Natural killer cell (primary cell): ENCODE data around the gene SHB. TPM values are rescaled to one million over a fixed set of nuclear protein-coding genes. Genes with fewer than 3 reads are reported as not detected.

Experiments
- ATAC-seq, 3 donors: fragments of 150-1000 bp in 2 of 3; fragments of 200-7000 bp in 1 of 3; cut with Tn5 transposase; 1 replicate in 1 of 3; 2 replicates in 2 of 3; pipeline ENCODE4 v1.10.0; 2021; ENCODE audit warnings: mild to moderate bottlenecking in 2 of 3, moderate library complexity in 2 of 3
- DNase-seq, 2 donors: peaks; one replicate each; pipeline versions ENCODE4 v3.0.0 to v3.0.0-alpha.2; 2013 to 2021; ENCODE audit warnings: mixed read lengths in 1 of 2
- H3K27ac ChIP-seq: one replicate; pipeline ENCODE4 v1.5.1; 2013; ENCODE audit warnings: mild to moderate bottlenecking, low read length
- H3K27me3 ChIP-seq: one replicate; pipeline ENCODE4 v1.6.1; 2013; ENCODE audit warnings: low read length; ENCODE audit not compliant: control insufficient read depth, insufficient read depth
- H3K36me3 ChIP-seq: one replicate; pipeline ENCODE4 v1.6.1; 2013; ENCODE audit warnings: low read length; ENCODE audit not compliant: control insufficient read depth, insufficient read depth
- H3K4me1 ChIP-seq: one replicate; pipeline ENCODE4 v1.6.1; 2013; ENCODE audit warnings: low read length; ENCODE audit not compliant: control insufficient read depth, insufficient read depth
- H3K4me3 ChIP-seq: one replicate; pipeline ENCODE4 v1.5.1; 2013; ENCODE audit warnings: low read length
- H3K9me3 ChIP-seq: one replicate; pipeline ENCODE4 v1.6.1; 2013; ENCODE audit warnings: low read length; ENCODE audit not compliant: control insufficient read depth, insufficient read depth
- H3K27ac Mint-ChIP-seq, 2 donors: one replicate each; pipeline ENCODE4 v1.8.0; 2022; ENCODE audit warnings: mild to moderate bottlenecking in 2 of 2, mixed read lengths in 2 of 2, moderate library complexity in 1 of 2
- H3K27me3 Mint-ChIP-seq, 2 donors: one replicate each; pipeline ENCODE4 v1.8.0; 2022; ENCODE audit warnings: low read depth in 2 of 2, mixed read lengths in 2 of 2
- H3K36me3 Mint-ChIP-seq: one replicate; pipeline ENCODE4 v1.8.0; 2022; ENCODE audit warnings: mixed read lengths
- H3K4me1 Mint-ChIP-seq, 2 donors: one replicate each; pipeline ENCODE4 v1.8.0; 2022; ENCODE audit warnings: mixed read lengths in 2 of 2
- H3K4me3 Mint-ChIP-seq: one replicate; pipeline ENCODE4 v1.8.0; 2022; ENCODE audit warnings: mild to moderate bottlenecking, moderate library complexity, mixed read lengths
- H3K9me3 Mint-ChIP-seq, 2 donors: one replicate each; pipeline ENCODE4 v1.8.0; 2022; ENCODE audit warnings: mixed read lengths in 2 of 2
- CTCF ChIP-seq: fragments of 200-600 bp; IDR thresholded peaks from one replicate; pipeline ENCODE4 v1.8.0; 2022; ENCODE audit warnings: antibody characterized with exemption
- whole genome bisulfite sequencing: methylation state at CpG from one replicate; pipeline ENCODE4 v1.1.7; 2013; ENCODE audit warnings: missing lambda C conversion rate; ENCODE audit not compliant: insufficient coverage; 5-methylcytosine and 5-hydroxymethylcytosine counted together
- intact Hi-C: fragments of 100-400 bp; cut with micrococcal nuclease; formaldehyde crosslinking; loops from one replicate; pipeline ENCODE4 v1.14.2; 2022
- total RNA-seq, 4 donors: library from RNA; stranded (reverse); fragments of 120-200 nt in 1 of 4; gene quantifications; one replicate each; pipeline versions ENCODE4 v1.2.3 to v1.2.4, GENCODE V29; 2013 to 2022

Gene SHB
- total RNA-seq, 3 donors from 2014 or later (not counting 1 experiment from before 2014, with no cell fraction given): 2.7 to 7.1 (median 2.9) TPM

- peaks cover 4% of the 10 kb centered on the region for H3K36me3 ChIP-seq
- H3K27ac ChIP-seq: no peak overlapping the region
- no peaks in the 10 kb centered on the region for H3K9me3 ChIP-seq
- intact Hi-C loops: no loop called here
- TF ChIP-seq CTCF: no peak
- H3K27me3 ChIP-seq: no peaks in the 10 kb centered on the region
- DNase-seq: no peak
- Mint-ChIP-seq H3K36me3 (no peaks in the 10 kb centered on the region), H3K4me3 (no peak overlapping the region), H3K27me3 (no peaks in the 10 kb centered on the region), H3K4me1 (no peaks in the 10 kb centered on the region), H3K27ac (no peak overlapping the region), H3K9me3 (no peaks in the 10 kb centered on the region)
- H3K4me1 ChIP-seq: no peaks in the 10 kb centered on the region
- ATAC-seq: no peak
- WGBS: 89% methylated on average over 2 of the region's 2 CpGs
- no peak overlapping the region for H3K4me3 ChIP-seq
These were observed 195.1 kb downstream of the SHB start for GRCh38 chr9:37873955-37874354.

GRCh38 chr9:37870799-37871176, 198.2 kb downstream of the SHB start:
- no peaks in the 10 kb centered on the region for H3K27me3 ChIP-seq
- Mint-ChIP-seq H3K36me3 (no peaks in the 10 kb centered on the region), H3K9me3 (no peaks in the 10 kb centered on the region), H3K27ac (no peak overlapping the region), H3K4me1 (no peaks in the 10 kb centered on the region), H3K4me3 (no peak overlapping the region), H3K27me3 (no peaks in the 10 kb centered on the region)
- H3K4me1 ChIP-seq: no peaks in the 10 kb centered on the region
- H3K27ac ChIP-seq: no peak overlapping the region
- ATAC-seq (no peak), DNase-seq (no peak)
- H3K4me3 ChIP-seq: no peak overlapping the region
- H3K9me3 ChIP-seq: no peaks in the 10 kb centered on the region
- peaks cover 3% of the 10 kb centered on the region for H3K36me3 ChIP-seq
- no peak for TF ChIP-seq CTCF
- intact Hi-C loops: no loop called here
- WGBS: 89% methylated on average over 4 of the region's 5 CpGs

GRCh38 chr9:37870081-37870798, 198.8 kb downstream of the SHB start:
- Mint-ChIP-seq H3K9me3 (no peaks in the 10 kb centered on the region), H3K36me3 (no peaks in the 10 kb centered on the region), H3K4me3 (no peak overlapping the region), H3K27ac (no peak overlapping the region), H3K27me3 (no peaks in the 10 kb centered on the region), H3K4me1 (no peaks in the 10 kb centered on the region)
- intact Hi-C loops: no loop called here
- no peak for ATAC-seq
- no peak for TF ChIP-seq CTCF
- no peak overlapping the region for H3K27ac ChIP-seq
- WGBS: 96% methylated on average over 5 of the region's 5 CpGs
- DNase-seq: no peak
- H3K4me1 ChIP-seq: no peaks in the 10 kb centered on the region
- no peak overlapping the region for H3K4me3 ChIP-seq
- H3K36me3 ChIP-seq: peaks cover 6% of the 10 kb centered on the region
- no peaks in the 10 kb centered on the region for H3K9me3 ChIP-seq
- H3K27me3 ChIP-seq: no peaks in the 10 kb centered on the region

Other genes with a start within 250 kb of the SHB start
- 10 to 100 TPM; 22.2 to 35.4 (median 33.7) TPM for gene SLC25A51, start 165.1 kb downstream of the SHB start, total RNA-seq